ENCODE measurements around the gene TNFRSF11A.

The TNFRSF11A gene

GRCh38 chr18:62412231-62412979, 87.3 kb downstream of the TNFRSF11A start:
- Histone ChIP-seq H3K9ac (ENCODE audit: low read length) (no peak overlapping the region), H3K9me3 (ENCODE audit: insufficient read depth, low read length) (peaks cover 13% of the 10 kb centered on the region), H3K4me2 (ENCODE audit: low read length) (no peak overlapping the region), H3K27me3 (ENCODE audit: low read depth, low read length) (peaks cover 37% of the 10 kb centered on the region), H4K20me1 (ENCODE audit: insufficient read depth, low read length) (no peaks in the 10 kb centered on the region), H3K36me3 (replicated peaks; ENCODE audit: low read depth, low read length) (no peaks in the 10 kb centered on the region), H2AFZ (ENCODE audit: low read depth, low read length) (no peak overlapping the region), H3K79me2 (ENCODE audit: low read length) (no peaks in the 10 kb centered on the region), H3K27ac (ENCODE audit: low read length) (no peak overlapping the region), H3K4me1 (ENCODE audit: low read length) (peaks cover 7% of the 10 kb centered on the region), H3K4me3 (ENCODE audit: low read length) (no peak overlapping the region)
- TF ChIP-seq, protein P1, sequence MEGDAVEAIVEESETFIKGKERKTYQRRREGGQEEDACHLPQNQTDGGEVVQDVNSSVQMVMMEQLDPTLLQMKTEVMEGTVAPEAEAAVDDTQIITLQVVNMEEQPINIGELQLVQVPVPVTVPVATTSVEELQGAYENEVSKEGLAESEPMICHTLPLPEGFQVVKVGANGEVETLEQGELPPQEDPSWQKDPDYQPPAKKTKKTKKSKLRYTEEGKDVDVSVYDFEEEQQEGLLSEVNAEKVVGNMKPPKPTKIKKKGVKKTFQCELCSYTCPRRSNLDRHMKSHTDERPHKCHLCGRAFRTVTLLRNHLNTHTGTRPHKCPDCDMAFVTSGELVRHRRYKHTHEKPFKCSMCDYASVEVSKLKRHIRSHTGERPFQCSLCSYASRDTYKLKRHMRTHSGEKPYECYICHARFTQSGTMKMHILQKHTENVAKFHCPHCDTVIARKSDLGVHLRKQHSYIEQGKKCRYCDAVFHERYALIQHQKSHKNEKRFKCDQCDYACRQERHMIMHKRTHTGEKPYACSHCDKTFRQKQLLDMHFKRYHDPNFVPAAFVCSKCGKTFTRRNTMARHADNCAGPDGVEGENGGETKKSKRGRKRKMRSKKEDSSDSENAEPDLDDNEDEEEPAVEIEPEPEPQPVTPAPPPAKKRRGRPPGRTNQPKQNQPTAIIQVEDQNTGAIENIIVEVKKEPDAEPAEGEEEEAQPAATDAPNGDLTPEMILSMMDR (IDR thresholded peaks at IDR 0.05; ENCODE audit: low read depth, low read length), result no peak
- no peak for TF ChIP-seq EZH2phosphoT487 (IDR thresholded peaks at IDR 0.05; ENCODE audit: low read depth)

DNA sequence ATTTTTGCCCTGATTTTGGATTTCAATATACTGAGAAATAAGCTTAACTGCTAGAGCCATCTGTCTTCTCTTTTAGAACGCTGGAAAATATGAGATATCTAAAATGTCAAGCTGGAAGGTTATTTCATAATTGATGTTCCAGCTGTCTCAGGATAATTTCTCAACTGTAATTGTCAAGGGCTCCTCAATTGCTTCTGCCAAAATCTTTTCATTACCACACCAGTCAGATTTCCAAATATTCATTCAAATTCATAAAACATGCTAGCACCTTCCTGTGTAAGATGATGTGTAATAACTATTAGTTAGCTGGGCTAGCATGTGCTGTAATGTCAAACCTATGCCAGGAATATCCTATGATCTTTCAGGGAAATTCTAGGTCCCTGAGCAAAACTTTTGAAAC, 88.1 kb downstream of the TNFRSF11A start:
- no peaks in the 10 kb centered on the region for H3K36me3 ChIP-seq (replicated peaks; ENCODE audit: low read depth, low read length)
- H3K27me3 ChIP-seq (ENCODE audit: low read depth, low read length), result peaks cover 42% of the 10 kb centered on the region
- H3K4me3 ChIP-seq (ENCODE audit: low read length), result no peak overlapping the region
- no peak overlapping the region for H3K4me2 ChIP-seq (ENCODE audit: low read length)
- H3K4me1 ChIP-seq (ENCODE audit: low read length), result peaks cover 8% of the 10 kb centered on the region
- H3K27ac ChIP-seq (ENCODE audit: low read length), result no peak overlapping the region
- no peaks in the 10 kb centered on the region for H3K79me2 ChIP-seq (ENCODE audit: low read length)
- peaks cover 13% of the 10 kb centered on the region for H3K9me3 ChIP-seq (ENCODE audit: insufficient read depth, low read length)
- H3K9ac ChIP-seq (ENCODE audit: low read length), result no peak overlapping the region
- TF ChIP-seq, protein P1 (IDR thresholded peaks at IDR 0.05; ENCODE audit: low read depth, low read length), result no peak
- TF ChIP-seq EZH2phosphoT487 (IDR thresholded peaks at IDR 0.05; ENCODE audit: low read depth), result no peak
- no peak overlapping the region for H2AFZ ChIP-seq (ENCODE audit: low read depth, low read length)
- no peaks in the 10 kb centered on the region for H4K20me1 ChIP-seq (ENCODE audit: insufficient read depth, low read length)

GRCh38 chr18:62418258-62418657, 93.1 kb downstream of the TNFRSF11A start:
- H3K9me3 ChIP-seq (ENCODE audit: insufficient read depth, low read length), result no peaks in the 10 kb centered on the region
- no peaks in the 10 kb centered on the region for H3K79me2 ChIP-seq (ENCODE audit: low read length)
- no peak overlapping the region for H3K4me2 ChIP-seq (ENCODE audit: low read length)
- H4K20me1 ChIP-seq (ENCODE audit: insufficient read depth, low read length), result no peaks in the 10 kb centered on the region
- no peak overlapping the region for H2AFZ ChIP-seq (ENCODE audit: low read depth, low read length)
- peaks cover 21% of the 10 kb centered on the region for H3K4me1 ChIP-seq (ENCODE audit: low read length)
- no peak overlapping the region for H3K27ac ChIP-seq (ENCODE audit: low read length)
- no peak overlapping the region for H3K4me3 ChIP-seq (ENCODE audit: low read length)
- H3K9ac ChIP-seq (ENCODE audit: low read length), result no peak overlapping the region
- peaks cover 34% of the 10 kb centered on the region for H3K27me3 ChIP-seq (ENCODE audit: low read depth, low read length)
- no peaks in the 10 kb centered on the region for H3K36me3 ChIP-seq (replicated peaks; ENCODE audit: low read depth, low read length)
- no peak for TF ChIP-seq EZH2phosphoT487 (IDR thresholded peaks at IDR 0.05; ENCODE audit: low read depth)
- TF ChIP-seq, protein P1 (IDR thresholded peaks at IDR 0.05; ENCODE audit: low read depth, low read length), result no peak

DNA sequence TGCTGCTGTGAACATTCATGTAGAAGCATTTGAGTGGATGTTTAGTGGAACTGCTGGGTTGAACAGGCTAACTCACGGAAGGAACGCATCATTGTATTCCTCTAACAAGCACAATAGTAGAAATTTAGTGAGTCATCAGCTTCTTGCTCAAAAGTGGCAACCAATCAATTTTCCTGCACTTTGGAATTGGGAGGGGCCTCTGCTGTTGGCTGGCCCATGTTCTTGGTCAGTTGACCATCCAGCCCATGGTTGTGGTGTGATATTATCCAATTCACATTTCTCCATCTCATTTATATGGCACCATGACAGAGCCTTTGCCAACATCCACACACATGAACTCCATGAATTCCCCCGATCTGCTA, 95.0 kb downstream of the TNFRSF11A start:
- Histone ChIP-seq H3K4me2 (ENCODE audit: low read length) (peak overlapping the region; percentile 69), H4K20me1 (ENCODE audit: insufficient read depth, low read length) (no peaks in the 10 kb centered on the region), H3K9ac (ENCODE audit: low read length) (peak overlapping the region; percentile 22), H3K4me1 (ENCODE audit: low read length) (peaks cover 21% of the 10 kb centered on the region), H3K27ac (ENCODE audit: low read length) (no peak overlapping the region), H2AFZ (ENCODE audit: low read depth, low read length) (peak overlapping the region; percentile 97), H3K4me3 (ENCODE audit: low read length) (peak overlapping the region; percentile 60), H3K9me3 (ENCODE audit: insufficient read depth, low read length) (no peaks in the 10 kb centered on the region), H3K79me2 (ENCODE audit: low read length) (no peaks in the 10 kb centered on the region), H3K36me3 (replicated peaks; ENCODE audit: low read depth, low read length) (no peaks in the 10 kb centered on the region), H3K27me3 (ENCODE audit: low read depth, low read length) (peaks cover 28% of the 10 kb centered on the region)
- no peak for TF ChIP-seq EZH2phosphoT487 (IDR thresholded peaks at IDR 0.05; ENCODE audit: low read depth)
- TF ChIP-seq, protein P1 (IDR thresholded peaks at IDR 0.05; ENCODE audit: low read depth, low read length), result no peak

Measured in OCI-LY3 (cell line).